NCI-H748 (cell line): ENCODE data around the gene USP22.

Experiments used
- DNase-seq: peaks from one replicate; lab custom pipeline; 2025; ENCODE audit not compliant: unreplicated experiment; lab: John Stamatoyannopoulos, UW

USP22 gene

GRCh38 chr17:21021208-21021803 is 21.5 kb downstream of the USP22 start:
- no peak for DNase-seq

GRCh38 chr17:21020622-21021021 is 22.2 kb downstream of the USP22 start:
- DNase-seq: no peak

- peak; percentile 57 for DNase-seq
These were observed 22.7 kb downstream of the USP22 start for GRCh38 chr17:21019976-21020586.

GRCh38 chr17:21018894-21019293 is 23.9 kb downstream of the USP22 start:
- DNase-seq: no peak

GRCh38 chr17:21017861-21018260 is 24.9 kb downstream of the USP22 start:
- no peak for DNase-seq

- no peak for DNase-seq
These were observed 25.6 kb downstream of the USP22 start for GRCh38 chr17:21017256-21017655.

GRCh38 chr17:21016826-21017225 is 26.0 kb downstream of the USP22 start:
- no peak for DNase-seq

- DNase-seq: no peak
These were observed 27.2 kb downstream of the USP22 start for GRCh38 chr17:21015564-21015963.

GRCh38 chr17:21014498-21014897 is 28.3 kb downstream of the USP22 start:
- no peak for DNase-seq

GRCh38 chr17:21013983-21014382 is 28.8 kb downstream of the USP22 start:
- no peak for DNase-seq

GRCh38 chr17:21012736-21013135 is 30.1 kb downstream of the USP22 start:
- DNase-seq: no peak

GRCh38 chr17:21010705-21011596 is 31.9 kb downstream of the USP22 start:
- DNase-seq: no peak

- DNase-seq: no peak
These were observed 33.7 kb downstream of the USP22 start for GRCh38 chr17:21008992-21009671.

- DNase-seq: no peak
These were observed 34.5 kb downstream of the USP22 start for GRCh38 chr17:21008160-21008915.

- peak; percentile 19 for DNase-seq
These were observed 35.2 kb downstream of the USP22 start for GRCh38 chr17:21007646-21008045.

- DNase-seq: no peak
These were observed 37.0 kb downstream of the USP22 start for GRCh38 chr17:21005803-21006202.

GRCh38 chr17:21005367-21005766 is 37.4 kb downstream of the USP22 start:
- DNase-seq: no peak

GRCh38 chr17:21004016-21004930 is 38.5 kb downstream of the USP22 start:
- no peak for DNase-seq

GRCh38 chr17:21003007-21003621 is 39.7 kb downstream of the USP22 start:
- no peak for DNase-seq
